ENCODE measurements around the gene MDM2. TPM values are rescaled to one million over a fixed set of nuclear protein-coding genes. Genes with fewer than 3 reads are reported as not detected.

MDM2 gene
- total and polyA plus RNA-seq, 9 donors: 27.5 to 61.8 (median 43.5) TPM

GRCh38 chr12:68899251-68899771, 91.3 kb downstream of the MDM2 start:
- Histone ChIP-seq H3K4me3 (ENCODE audit: low read length) (no peak overlapping the region), H3K4me1 (ENCODE audit: control insufficient read depth, insufficient read depth, low read length) (peaks cover 2% of the 10 kb centered on the region), H3K27ac (ENCODE audit: low read length) (no peak overlapping the region), H3K9me3 (replicated peaks; ENCODE audit: control insufficient read depth, low read depth, low read length) (no peaks in the 10 kb centered on the region), H3K36me3 (ENCODE audit: control insufficient read depth, insufficient read depth, low read length) (no peaks in the 10 kb centered on the region), H3K27me3 (ENCODE audit: control insufficient read depth, insufficient read depth, low read length) (no peaks in the 10 kb centered on the region)
- DNase-seq: peak; percentile 10
- WGBS (ENCODE audit: insufficient coverage): 51% methylated on average over 3 of the region's 4 CpGs

DNA sequence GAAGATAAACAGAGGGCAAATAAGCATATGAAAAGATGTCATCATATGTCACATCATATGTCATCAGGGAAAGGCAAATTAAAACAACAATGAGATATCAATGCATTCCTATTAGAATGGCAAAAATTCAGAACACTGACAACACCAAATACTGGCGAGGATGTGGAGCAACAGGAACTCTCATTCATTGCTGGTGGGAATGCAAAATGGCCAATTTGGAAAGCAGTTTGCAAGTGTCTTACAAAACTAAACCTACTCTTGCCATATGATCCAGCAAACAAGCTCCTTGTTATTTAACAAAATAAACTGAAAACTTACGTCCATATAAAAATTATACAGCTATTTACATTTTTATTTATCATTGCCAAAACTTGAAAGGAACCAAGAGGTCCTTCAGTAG, 92.3 kb downstream of the MDM2 start:
- no peaks in the 10 kb centered on the region for H3K36me3 ChIP-seq (ENCODE audit: control insufficient read depth, insufficient read depth, low read length)
- H3K9me3 ChIP-seq (replicated peaks; ENCODE audit: control insufficient read depth, low read depth, low read length): no peaks in the 10 kb centered on the region
- H3K4me3 ChIP-seq (ENCODE audit: low read length): no peak overlapping the region
- WGBS (ENCODE audit: insufficient coverage): no CpG with 5 or more reads among the region's 2 CpGs
- H3K27me3 ChIP-seq (ENCODE audit: control insufficient read depth, insufficient read depth, low read length): no peaks in the 10 kb centered on the region
- no peak for DNase-seq
- H3K27ac ChIP-seq (ENCODE audit: low read length): no peak overlapping the region
- H3K4me1 ChIP-seq (ENCODE audit: control insufficient read depth, insufficient read depth, low read length): peaks cover 2% of the 10 kb centered on the region

Other genes with a start within 250 kb of the MDM2 start
- 77.4 TPM for gene RAP1B, start 197.3 kb upstream of the MDM2 start, total RNA-seq
- gene RAP1B, start 197.3 kb upstream of the MDM2 start, polyA plus RNA-seq (ENCODE audit: insufficient read depth in 1 of 8, insufficient read length in 8 of 8, low replicate concordance in 1 of 8): 100 to 1,000 TPM in 5 of 8 donors, 10 to 100 TPM in 3; 90.8 to 142 (median 101) TPM
- gene NUP107, start 121.2 kb upstream of the MDM2 start, total RNA-seq: 50.2 TPM
- 10 to 100 TPM; 35.3 to 50.0 (median 43.4) TPM for gene NUP107, start 121.2 kb upstream of the MDM2 start, polyA plus RNA-seq (ENCODE audit: insufficient read depth in 1 of 8, insufficient read length in 8 of 8, low replicate concordance in 1 of 8)
- gene SLC35E3, start 62.0 kb upstream of the MDM2 start, total RNA-seq: 11.0 TPM
- gene SLC35E3, start 62.0 kb upstream of the MDM2 start, polyA plus RNA-seq (ENCODE audit: insufficient read depth in 1 of 8, insufficient read length in 8 of 8, low replicate concordance in 1 of 8): 10 to 100 TPM; 13.4 to 24.8 (median 16.8) TPM
- gene CPM, start 125.0 kb downstream of the MDM2 start, total RNA-seq: 2.0 TPM
- gene CPM, start 125.0 kb downstream of the MDM2 start, polyA plus RNA-seq (ENCODE audit: insufficient read depth in 1 of 8, insufficient read length in 8 of 8, low replicate concordance in 1 of 8): 10 to 100 TPM in 1 of 8 donors, 1 to 10 TPM in 7; 2.4 to 11.3 (median 4.0) TPM

Data from muscle of leg (tissue), 11 donors.